RCC 7860 (cell line): ENCODE results near the gene KCNJ6.

ENCODE experiments used
- DNase-seq: peaks from one replicate; pipeline ENCODE4 v3.0.0-alpha.2; 2015; ENCODE audit warnings: low spot score
- FAIRE-seq: peaks from 2 replicates; lab custom pipeline; 2012; peaks lifted over from hg19 to GRCh38; lab: Jason Lieb, UNC

KCNJ6 gene

DNA sequence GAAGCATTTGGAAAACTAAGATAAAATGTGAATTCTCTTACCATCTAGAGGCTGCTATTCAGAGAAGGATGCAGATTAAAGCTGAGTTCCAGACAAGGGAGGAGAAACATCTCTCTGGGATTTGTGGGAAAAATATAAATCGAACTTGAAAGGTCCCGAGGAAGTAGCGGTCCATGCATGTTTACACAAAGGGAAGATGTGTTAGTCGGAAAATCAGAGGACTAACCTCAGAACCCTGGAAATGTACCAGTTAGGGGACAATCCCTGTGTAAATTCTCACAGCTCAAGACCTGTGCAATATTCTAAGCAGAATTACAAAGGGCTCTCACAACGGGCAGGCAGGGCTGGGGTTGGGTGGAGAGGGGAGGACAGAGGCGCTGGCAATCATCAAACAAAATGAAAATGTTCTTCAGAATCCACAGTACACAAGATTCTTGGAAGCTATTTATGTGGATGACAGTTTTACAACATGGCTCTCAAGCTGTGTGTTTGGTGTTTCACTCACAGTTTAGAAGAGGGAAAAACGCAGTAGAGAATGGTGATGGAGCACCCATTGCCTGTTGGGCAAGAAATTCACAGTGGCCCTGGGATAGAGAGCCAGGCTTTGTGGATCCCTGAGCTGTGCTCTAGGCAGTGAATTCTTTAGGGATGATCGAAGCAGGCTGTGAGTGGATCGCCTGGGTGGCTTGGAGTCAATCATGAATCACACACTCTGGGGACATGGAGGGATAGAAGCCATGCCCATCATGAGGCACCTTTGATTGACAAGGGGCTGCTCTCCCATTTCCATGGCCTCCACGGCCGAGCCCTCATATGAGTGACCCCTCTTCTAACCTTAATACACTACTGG lies 47.6 kb downstream of the KCNJ6 start:
- FAIRE-seq (peak; percentile 46), DNase-seq (peak; percentile 72)

DNA sequence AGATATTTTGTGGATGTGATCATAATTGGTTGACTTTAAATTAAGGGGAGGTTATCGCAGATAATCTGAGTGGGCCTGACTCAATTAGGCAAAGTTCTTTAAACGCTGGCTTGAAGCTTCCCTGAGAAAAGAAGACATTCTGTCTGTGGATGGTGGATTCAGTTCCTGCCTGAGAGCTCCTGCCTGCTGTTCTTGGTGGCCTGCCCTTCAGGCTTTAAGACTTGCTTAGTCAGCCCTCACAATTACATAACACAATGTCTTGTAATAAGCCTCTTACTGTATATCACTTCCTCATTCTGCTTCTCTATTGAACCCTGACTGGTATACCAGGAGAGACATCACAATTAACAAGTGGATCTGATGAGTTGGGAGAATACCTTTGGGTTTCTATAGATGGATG lies 50.2 kb downstream of the KCNJ6 start:
- no peak for FAIRE-seq
- peak; percentile 44 for DNase-seq

DNA sequence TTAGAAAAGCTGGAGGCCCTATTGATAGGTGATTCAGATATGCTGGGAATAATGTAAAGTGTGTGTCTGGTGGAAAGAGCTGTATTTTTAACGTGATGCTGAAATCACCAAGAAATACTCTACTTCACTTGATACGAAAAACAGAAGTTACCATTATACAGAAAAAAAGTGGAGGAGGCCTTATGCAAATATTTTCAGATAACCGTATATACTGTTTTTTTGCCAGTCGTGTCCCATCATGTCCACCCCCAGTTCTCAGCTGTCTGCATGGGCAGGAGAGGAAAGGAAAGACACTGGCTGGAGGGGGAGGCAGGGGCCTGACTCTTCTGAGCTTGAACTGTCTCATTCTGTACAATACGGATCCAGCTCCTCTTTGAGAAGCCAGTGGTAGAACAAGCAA lies 51.1 kb downstream of the KCNJ6 start:
- DNase-seq (no peak), FAIRE-seq (no peak)

GRCh38 chr21:37863842-37864241 lies 52.4 kb downstream of the KCNJ6 start:
- FAIRE-seq (no peak), DNase-seq (no peak)

- DNase-seq (peak; percentile 36), FAIRE-seq (no peak)
Measured at GRCh38 chr21:37862536-37862935, 53.7 kb downstream of the KCNJ6 start.

- FAIRE-seq (no peak), DNase-seq (no peak)
Measured at GRCh38 chr21:37861561-37861960, 54.7 kb downstream of the KCNJ6 start.

DNA sequence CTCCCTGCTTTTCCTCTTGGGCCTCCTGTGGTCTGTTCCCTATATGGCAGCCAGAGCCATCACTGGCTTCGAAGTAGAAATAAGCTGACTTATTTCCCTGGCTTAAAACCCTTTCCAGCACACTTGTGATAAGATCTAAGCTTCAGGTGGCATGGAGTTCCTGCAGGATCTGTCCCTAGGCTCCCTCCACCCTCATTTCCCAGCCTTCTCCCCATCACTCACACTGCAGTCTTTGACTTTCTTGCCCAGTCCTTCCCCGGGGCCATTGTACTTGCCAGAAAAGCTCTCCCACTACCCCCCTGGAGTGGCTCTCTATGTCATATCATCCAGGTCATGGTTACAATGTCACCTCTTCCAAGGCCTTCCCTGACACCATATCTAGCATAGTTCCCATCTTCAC lies 55.8 kb downstream of the KCNJ6 start:
- DNase-seq (no peak), FAIRE-seq (no peak)

- DNase-seq (peak; percentile 50), FAIRE-seq (peak; percentile 45)
Measured at GRCh38 chr21:37855647-37856625, 60.3 kb downstream of the KCNJ6 start.

DNA sequence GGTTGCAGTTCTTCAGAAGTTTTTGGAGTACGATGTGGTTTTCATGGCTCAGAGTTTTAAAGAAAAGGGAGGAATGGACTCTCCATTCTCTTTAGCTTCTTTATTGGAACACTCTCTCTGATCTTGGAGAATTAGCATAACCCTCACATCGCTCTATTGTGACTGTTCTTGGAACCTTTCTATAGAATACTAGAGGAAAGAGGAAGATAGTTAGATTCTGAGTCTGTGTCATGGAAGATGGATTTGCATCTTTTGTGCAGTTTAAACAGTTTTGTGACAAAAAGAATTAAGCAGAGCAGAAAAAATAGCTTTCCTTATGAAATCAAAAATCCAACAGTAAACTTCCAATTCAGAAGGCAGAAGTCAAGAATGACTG lies 61.0 kb downstream of the KCNJ6 start:
- DNase-seq (no peak), FAIRE-seq (no peak)

DNA sequence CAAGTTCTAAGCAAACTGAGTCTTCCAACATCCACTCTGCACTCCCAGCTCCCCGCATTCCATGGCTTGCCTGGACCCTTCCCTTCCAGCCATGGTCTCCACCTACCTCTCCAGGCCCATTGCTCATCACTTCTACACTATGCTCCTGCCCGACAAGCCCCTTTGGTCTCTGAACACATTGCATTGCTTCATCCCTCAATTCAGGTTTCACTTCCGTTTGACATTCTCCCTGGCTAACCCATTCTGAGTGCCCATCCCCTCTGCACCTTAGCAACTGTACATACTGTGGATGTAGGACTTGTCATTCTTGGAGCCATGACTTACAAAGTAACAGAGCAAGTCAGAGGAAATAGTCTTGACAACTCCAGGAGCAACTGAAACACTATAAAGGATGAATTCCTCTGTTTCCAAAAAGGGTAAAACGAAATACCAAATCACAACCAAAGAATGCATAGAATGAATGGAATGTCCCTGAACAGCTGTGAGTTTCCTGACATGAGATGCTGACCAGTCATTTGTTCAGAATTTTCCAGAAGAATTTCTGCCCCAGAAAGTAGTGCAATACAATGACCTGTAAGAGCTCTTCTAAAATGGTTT lies 66.7 kb downstream of the KCNJ6 start:
- peak; percentile 97 for DNase-seq
- FAIRE-seq, result peak; percentile 74

DNA sequence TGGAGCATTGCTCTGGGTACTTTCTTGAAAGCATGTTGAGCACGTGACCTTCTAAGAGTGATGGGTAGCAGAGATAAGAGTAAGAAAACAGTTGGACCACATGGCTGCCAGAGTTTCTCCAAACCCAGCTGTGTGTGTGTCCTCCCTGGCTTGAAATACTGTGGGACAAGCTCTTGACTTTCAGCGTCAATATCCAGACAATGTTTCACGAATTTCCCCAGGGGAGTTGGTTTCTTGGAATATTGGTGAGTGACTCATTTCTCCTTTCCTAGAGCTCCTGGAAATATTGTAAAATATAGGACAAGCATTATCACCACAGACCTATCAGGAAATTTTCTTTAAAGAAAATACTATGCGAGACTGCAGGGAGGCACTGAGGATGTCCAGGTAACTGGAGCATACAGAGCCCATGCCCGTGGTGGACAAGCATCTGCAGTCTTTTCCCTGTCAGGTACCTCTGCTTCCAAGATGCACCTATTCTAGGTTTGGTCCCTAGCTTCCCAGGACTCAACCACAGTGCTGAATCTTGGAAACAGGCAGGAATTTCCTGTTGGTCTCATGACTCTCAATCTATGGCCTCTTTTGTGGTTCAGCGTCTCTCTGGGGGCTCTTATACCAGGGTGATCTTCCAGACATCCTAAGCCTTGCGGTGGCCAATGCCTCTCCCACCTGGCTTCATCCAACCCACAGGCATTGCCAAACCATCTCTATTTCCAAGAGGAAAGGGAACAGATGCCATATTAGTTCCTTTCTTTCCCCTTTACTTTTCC lies 67.4 kb downstream of the KCNJ6 start:
- FAIRE-seq (no peak), DNase-seq (peak; percentile 43)

DNA sequence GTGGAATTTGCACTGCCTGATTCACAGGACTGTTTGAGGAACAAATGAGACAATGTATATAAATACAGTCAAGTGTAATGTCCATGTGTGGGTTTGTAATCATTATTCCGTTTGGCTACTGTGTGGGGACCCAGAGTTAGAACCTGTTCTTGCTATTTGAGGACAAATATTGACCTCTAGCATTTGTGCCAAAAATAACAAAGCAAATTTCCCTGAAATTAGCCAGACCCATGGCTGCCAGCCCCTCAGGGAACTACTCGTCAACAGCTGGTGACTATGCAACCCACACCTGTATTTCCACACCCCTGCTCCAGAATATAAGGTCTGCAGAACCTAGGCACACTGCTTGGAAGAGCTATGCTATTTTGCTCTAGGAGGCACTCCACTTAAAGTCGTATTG lies 70.7 kb downstream of the KCNJ6 start:
- DNase-seq (no peak), FAIRE-seq (no peak)

DNA sequence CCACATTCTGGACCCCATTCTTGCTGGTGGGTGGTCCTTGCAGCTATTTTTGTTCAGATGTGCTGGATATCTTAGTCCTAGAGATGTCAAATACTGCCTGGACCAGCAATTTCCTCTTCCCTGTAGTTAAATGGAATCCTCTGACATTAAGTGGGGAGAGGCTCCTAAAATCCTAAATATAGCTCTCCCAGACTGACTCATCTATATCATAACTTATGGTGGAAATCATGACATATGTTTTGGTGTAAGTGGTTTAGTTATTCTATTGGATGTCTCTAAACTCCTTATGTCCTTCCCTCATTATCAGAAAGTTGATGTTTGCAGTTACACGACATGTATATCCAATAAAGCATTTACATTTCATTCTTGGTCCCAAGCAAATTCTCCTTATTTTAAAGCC lies 73.1 kb downstream of the KCNJ6 start:
- no peak for FAIRE-seq

GRCh38 chr21:37842163-37842919 lies 73.9 kb downstream of the KCNJ6 start:
- DNase-seq (no peak), FAIRE-seq (no peak)

More for the DNA sequence above, 73.1 kb downstream of the KCNJ6 start:
- no peak for DNase-seq

- FAIRE-seq (no peak), DNase-seq (peak; percentile 43)
Measured at GRCh38 chr21:37837381-37837780, 78.9 kb downstream of the KCNJ6 start.

DNA sequence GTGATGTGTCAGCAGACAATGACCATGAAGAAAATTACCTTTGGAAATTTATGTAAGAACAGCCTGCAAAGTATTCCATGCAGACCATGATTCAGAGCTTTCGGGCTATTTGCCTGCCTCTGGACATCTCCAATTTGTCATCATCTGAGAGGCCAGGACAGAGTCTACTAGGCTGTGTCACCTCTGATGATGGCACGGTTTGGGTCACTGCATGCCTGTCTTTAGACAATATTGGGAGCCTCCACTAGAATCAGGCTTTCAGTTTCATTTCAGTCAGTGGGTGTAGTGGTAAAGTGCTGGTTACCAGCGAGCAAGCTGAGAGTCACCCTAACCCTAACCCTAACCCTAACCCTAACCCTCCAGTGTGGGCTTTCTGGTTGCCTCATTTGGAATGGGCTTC lies 80.8 kb downstream of the KCNJ6 start:
- FAIRE-seq (no peak), DNase-seq (peak; percentile 39)

GRCh38 chr21:37833301-37833700 lies 83.0 kb downstream of the KCNJ6 start:
- DNase-seq, result no peak
- FAIRE-seq, result no peak

DNA sequence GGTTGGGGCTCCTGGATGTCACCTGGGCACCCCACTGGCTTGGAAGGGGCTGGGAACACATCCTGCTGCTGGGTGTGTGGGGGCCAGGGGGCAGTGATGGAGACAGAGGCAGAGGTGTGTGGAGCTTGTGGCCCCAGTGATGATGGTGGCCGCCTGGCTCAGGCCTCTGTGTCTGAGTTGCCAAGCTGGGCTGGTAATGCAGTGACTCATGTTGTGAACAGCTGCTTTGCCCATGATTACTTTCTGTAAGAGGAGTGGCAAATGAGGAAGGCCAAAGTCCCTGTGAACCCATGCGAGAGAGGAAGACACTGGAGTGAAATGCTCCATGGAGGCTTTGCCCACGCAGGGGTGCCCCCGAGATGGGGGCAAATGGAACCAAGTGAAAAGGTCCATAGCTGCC lies 86.8 kb downstream of the KCNJ6 start:
- peak; percentile 80 for DNase-seq
- peak; percentile 75 for FAIRE-seq

DNA sequence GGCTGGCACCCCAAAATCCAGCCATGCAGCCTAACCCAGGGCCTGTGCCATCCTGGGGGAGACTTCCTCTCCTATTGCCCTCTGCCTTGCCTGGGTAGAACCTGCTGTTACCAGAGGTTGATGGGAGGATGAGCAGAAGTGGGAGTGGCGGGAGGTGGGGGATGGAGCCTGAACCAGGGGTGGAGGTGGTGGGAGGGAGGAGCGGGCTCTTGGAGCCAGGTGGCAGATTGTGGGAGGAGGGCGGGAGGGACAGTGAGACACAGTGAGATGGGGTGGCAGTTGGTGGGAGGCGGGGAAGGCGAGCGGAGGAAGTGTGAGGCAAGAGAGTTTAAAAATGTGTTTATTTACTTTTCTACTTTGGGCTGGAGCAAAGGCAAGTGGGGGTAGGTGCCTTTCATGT lies 87.3 kb downstream of the KCNJ6 start:
- FAIRE-seq, result no peak
- DNase-seq, result no peak

DNA sequence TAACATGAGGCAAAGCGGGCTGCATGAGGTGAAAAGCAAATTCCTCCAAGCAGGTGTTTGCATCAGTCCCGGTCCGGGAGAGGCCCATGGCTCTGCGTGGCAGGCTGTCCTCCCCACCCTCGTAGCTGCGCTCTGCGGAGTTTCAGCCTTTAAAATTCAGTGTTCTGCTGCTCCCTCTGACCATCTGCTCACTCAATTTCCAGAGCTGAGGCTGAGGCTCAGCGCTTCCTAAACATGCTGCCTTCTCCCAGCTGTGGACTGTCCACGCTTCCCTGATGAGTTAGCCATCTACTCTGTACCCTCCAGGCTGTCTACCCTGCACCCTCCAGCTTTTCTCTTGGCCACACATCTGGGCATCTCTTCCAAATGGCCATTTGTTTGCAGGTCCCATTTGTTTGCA lies 87.7 kb downstream of the KCNJ6 start:
- FAIRE-seq (no peak), DNase-seq (no peak)
